H1 (cell line): ENCODE data around the gene BCAS3. TPM values are rescaled to one million over a fixed set of nuclear protein-coding genes. Genes with fewer than 3 reads are reported as not detected.

ENCODE experiments used
- CTCF ChIA-PET: fragments of 300-600 bp; sonication (Branson Sonifier 250); formaldehyde crosslinking; loops from one replicate; lab custom pipeline; 2021; ENCODE audit not compliant: partially characterized antibody; lab: Charles Lee
- POLR2A ChIA-PET: fragments of 300-600 bp; sonication (Branson Sonifier 250); formaldehyde crosslinking; loops from one replicate; lab custom pipeline; 2021; ENCODE audit warnings: inconsistent platforms; ENCODE audit not compliant: partially characterized antibody; lab: Charles Lee
- DNase-seq, 2 experiments: peaks; one replicate each; pipeline versions ENCODE4 v3.0.0 to v3.0.0-alpha.2; 2010 to 2022; ENCODE audit warnings: low spot score in 2 of 2, low read depth in 1 of 2, mixed read lengths in 1 of 2
- FAIRE-seq: peaks from 2 replicates; lab custom pipeline; 2011; peaks lifted over from hg19 to GRCh38; lab: Jason Lieb, UNC
- H2AFZ ChIP-seq: 2 replicates; pipeline ENCODE4 v1.8.1; 2012; ENCODE audit warnings: low read length, inconsistent platforms
- H2AK5ac ChIP-seq: 2 replicates; pipeline ENCODE4 v1.6.1; 2013; ENCODE audit warnings: low read depth, low read length
- H2BK120ac ChIP-seq: replicated peaks from 2 replicates; pipeline ENCODE3; 2013; ENCODE audit warnings: low read depth, low read length, inconsistent platforms
- H2BK12ac ChIP-seq: 2 replicates; pipeline ENCODE4 v1.6.1; 2013; ENCODE audit warnings: low read depth, low read length
- H2BK15ac ChIP-seq: 2 replicates; pipeline ENCODE4 v1.6.1; 2013; ENCODE audit warnings: low read length
- H2BK20ac ChIP-seq: 2 replicates; pipeline ENCODE4 v1.6.1; 2013; ENCODE audit warnings: low read length
- H2BK5ac ChIP-seq: 2 replicates; pipeline ENCODE4 v1.6.1; 2013; ENCODE audit warnings: low read depth, low read length
- H3K14ac ChIP-seq: 2 replicates; pipeline ENCODE4 v1.6.1; 2013; ENCODE audit warnings: inconsistent platforms; ENCODE audit not compliant: insufficient read length
- H3K18ac ChIP-seq: 2 replicates; pipeline ENCODE4 v1.6.1; 2013; ENCODE audit warnings: low read length; ENCODE audit errors: extremely low read depth
- H3K23ac ChIP-seq: 2 replicates; pipeline ENCODE4 v1.6.1; 2013; ENCODE audit warnings: inconsistent platforms; ENCODE audit not compliant: insufficient read length
- H3K23me2 ChIP-seq: 2 replicates; pipeline ENCODE4 v1.6.1; 2013; ENCODE audit warnings: low read depth, low read length
- H3K27ac ChIP-seq: 2 replicates; pipeline ENCODE4 v1.6.1; 2011; ENCODE audit warnings: low read depth, low read length, inconsistent platforms
- H3K27me3 ChIP-seq, 4 experiments: replicated peaks in 1 of 4; 1 replicate in 1 of 4; 2 replicates in 3 of 4; pipeline versions ENCODE4 v1.6.1 to v1.8.1; 2011 to 2013; ENCODE audit warnings: low read length in 3 of 4, mild to moderate bottlenecking in 3 of 4, inconsistent platforms in 2 of 4, mixed read lengths in 2 of 4, moderate library complexity in 1 of 4; ENCODE audit not compliant: control insufficient read depth in 3 of 4, insufficient read depth in 3 of 4; ENCODE audit errors: extremely low read depth in 1 of 4
- H3K36me3 ChIP-seq, 4 experiments: 2 replicates each; pipeline versions ENCODE4 v1.6.1 to v1.8.1; 2011 to 2013; ENCODE audit warnings: mild to moderate bottlenecking in 4 of 4, low read length in 3 of 4, moderate library complexity in 2 of 4, control low read depth in 1 of 4, inconsistent platforms in 1 of 4; ENCODE audit not compliant: insufficient read depth in 4 of 4, control insufficient read depth in 2 of 4
- H3K4ac ChIP-seq: replicated peaks from 2 replicates; pipeline ENCODE3; 2013; ENCODE audit warnings: low read length, low read depth, mixed read lengths, inconsistent platforms; ENCODE audit not compliant: insufficient read length
- H3K4me1 ChIP-seq, 4 experiments: replicated peaks in 1 of 4; 1 replicate in 1 of 4; 2 replicates in 3 of 4; pipeline versions ENCODE4 v1.6.1 to v1.8.1; 2011 to 2013; ENCODE audit warnings: low read length in 3 of 4, inconsistent platforms in 2 of 4, mixed read lengths in 1 of 4; ENCODE audit not compliant: insufficient read depth in 4 of 4, control insufficient read depth in 3 of 4
- H3K4me2 ChIP-seq, 2 experiments: 2 replicates each; pipeline versions ENCODE4 v1.6.1 to v1.8.1; 2011 to 2013; ENCODE audit warnings: low read depth in 2 of 2, low read length in 2 of 2, control low read depth in 1 of 2, inconsistent platforms in 1 of 2, mild to moderate bottlenecking in 1 of 2; ENCODE audit not compliant: insufficient read depth in 1 of 2
- H3K4me3 ChIP-seq, 4 experiments: fragments of 200-600, 300-600 bp in 1 of 4; sonication (generic), shearing (Covaris generic), sonication (Bioruptor Twin) in 1 of 4; 2 replicates each; pipeline versions ENCODE4 v1.5.1 to v1.8.1; 2011 to 2016; ENCODE audit warnings: low read length in 4 of 4, low read depth in 3 of 4, control low read depth in 2 of 4, inconsistent platforms in 2 of 4, mild to moderate bottlenecking in 2 of 4, mixed read lengths in 1 of 4, moderate library complexity in 1 of 4; ENCODE audit not compliant: insufficient read depth in 2 of 4; ENCODE audit errors: extremely low read depth in 1 of 4
- H3K56ac ChIP-seq: replicated peaks from 2 replicates; pipeline ENCODE3; 2013; ENCODE audit warnings: low read depth, mild to moderate bottlenecking, mixed read lengths, low read length, inconsistent platforms; ENCODE audit not compliant: insufficient read length
- H3K79me1 ChIP-seq: 2 replicates; pipeline ENCODE4 v1.6.1; 2013; ENCODE audit warnings: low read depth, low read length, control low read depth
- H3K79me2 ChIP-seq, 2 experiments: 2 replicates each; pipeline versions ENCODE4 v1.6.1 to v1.8.1; 2012 to 2013; ENCODE audit warnings: low read length in 2 of 2, mild to moderate bottlenecking in 2 of 2, inconsistent platforms in 1 of 2; ENCODE audit not compliant: insufficient read depth in 2 of 2, control insufficient read depth in 1 of 2
- H3K9ac ChIP-seq, 4 experiments: replicated peaks in 1 of 4; 1 replicate in 1 of 4; 2 replicates in 3 of 4; pipeline versions ENCODE4 v1.6.1 to v1.8.1; 2011 to 2013; ENCODE audit warnings: low read depth in 3 of 4, low read length in 3 of 4, control low read depth in 2 of 4, mild to moderate bottlenecking in 2 of 4, moderate library complexity in 2 of 4, inconsistent platforms in 1 of 4; ENCODE audit errors: extremely low read depth in 1 of 4
- H3K9me3 ChIP-seq, 2 experiments: 2 replicates each; pipeline versions ENCODE4 v1.6.1 to v1.8.1; 2012 to 2013; ENCODE audit warnings: mild to moderate bottlenecking in 2 of 2, moderate library complexity in 2 of 2, control low read depth in 1 of 2, inconsistent platforms in 1 of 2, low read depth in 1 of 2, low read length in 1 of 2, mixed read lengths in 1 of 2; ENCODE audit not compliant: insufficient read depth in 2 of 2
- H4K20me1 ChIP-seq, 2 experiments: replicated peaks in 1 of 2; 2 replicates each; pipeline versions ENCODE3 to v1.8.1; 2011 to 2013; ENCODE audit warnings: inconsistent platforms in 2 of 2, low read length in 2 of 2, mild to moderate bottlenecking in 1 of 2; ENCODE audit not compliant: insufficient read depth in 2 of 2, control insufficient read depth in 1 of 2
- H4K5ac ChIP-seq: 2 replicates; pipeline ENCODE4 v1.6.1; 2013; ENCODE audit warnings: low read length, low read depth, mixed read lengths, inconsistent platforms; ENCODE audit not compliant: insufficient read length
- H4K8ac ChIP-seq: 2 replicates; pipeline ENCODE4 v1.8.0; 2013; ENCODE audit warnings: mild to moderate bottlenecking, moderate library complexity, low read length, inconsistent platforms; ENCODE audit not compliant: insufficient read depth; ENCODE audit errors: extremely low read depth
- H4K91ac ChIP-seq: replicated peaks from 2 replicates; pipeline ENCODE3; 2013; ENCODE audit warnings: low read length, mixed read lengths, inconsistent platforms; ENCODE audit not compliant: insufficient read length
- ATF2 ChIP-seq: IDR thresholded peaks from 2 replicates; pipeline ENCODE4 v1.6.1; 2012; ENCODE audit warnings: low read length, inconsistent platforms
- BRCA1 ChIP-seq: IDR thresholded peaks from 2 replicates; pipeline ENCODE4 v1.6.1; 2012; ENCODE audit warnings: low read depth, low read length, improper control_type of control experiment
- CEBPB ChIP-seq: IDR thresholded peaks from 2 replicates; pipeline ENCODE4 v1.6.1; 2012; ENCODE audit warnings: low read depth, low read length
- CHD1 ChIP-seq: IDR thresholded peaks from 2 replicates; pipeline ENCODE4 v1.6.1; 2012; ENCODE audit warnings: low read depth, low read length, improper control_type of control experiment
- CREB1 ChIP-seq: IDR thresholded peaks from 2 replicates; pipeline ENCODE4 v1.6.1; 2012; ENCODE audit warnings: inconsistent platforms
- EGR1 ChIP-seq: IDR thresholded peaks from 2 replicates; pipeline ENCODE4 v1.6.1; 2011; ENCODE audit warnings: low read depth, low read length, borderline replicate concordance
- EZH2 ChIP-seq: fragments of 200-600 bp; sonication (generic); IDR thresholded peaks from 2 replicates; pipeline ENCODE4 v1.7.1; 2012; ENCODE audit warnings: low read depth, mild to moderate bottlenecking, moderate library complexity, low read length, inconsistent platforms; ENCODE audit not compliant: severe bottlenecking
- GTF2F1 ChIP-seq: IDR thresholded peaks from 2 replicates; pipeline ENCODE4 v1.6.1; 2012; ENCODE audit warnings: low read depth, low read length, improper control_type of control experiment, borderline replicate concordance
- MAX ChIP-seq: IDR thresholded peaks from 2 replicates; pipeline ENCODE4 v1.6.1; 2012; ENCODE audit warnings: inconsistent platforms
- POU5F1 ChIP-seq: IDR thresholded peaks from 2 replicates; pipeline ENCODE4 v1.6.1; 2011; ENCODE audit warnings: low read depth, mild to moderate bottlenecking, low read length, moderate library complexity
- SP2 ChIP-seq: IDR thresholded peaks from 2 replicates; pipeline ENCODE4 v1.6.1; 2012; ENCODE audit warnings: mild to moderate bottlenecking, low read length, inconsistent platforms
- SRF ChIP-seq: IDR thresholded peaks from 2 replicates; pipeline ENCODE4 v1.6.1; 2011; ENCODE audit warnings: mild to moderate bottlenecking, low read depth, low read length, moderate library complexity
- WGBS, 2 experiments: shearing (Covaris generic) in 1 of 2; methylation state at CpG; one replicate each; pipeline versions ENCODE4 v1.1.6 to v1.1.7; 2013 to 2015; ENCODE audit warnings: low lambda C conversion rate in 2 of 2, mixed read lengths in 2 of 2, inconsistent platforms in 1 of 2, low coverage in 1 of 2, missing lambda C conversion rate in 1 of 2; ENCODE audit not compliant: insufficient replicate concordance in 2 of 2, insufficient coverage in 1 of 2, insufficient read length in 1 of 2; ENCODE audit errors: extremely low coverage in 1 of 2, missing lambda C conversion rate in 1 of 2; 5-methylcytosine and 5-hydroxymethylcytosine counted together
- polyA plus RNA-seq, 7 experiments: library from polyadenylated mRNA; depleted of rRNA in 3 of 7; stranded (reverse) in 5 of 7; unstranded in 2 of 7; fragments of >200 nt in 5 of 7; fragments of 200-250 nt in 2 of 7; gene quantifications; 1 replicate in 5 of 7; 2 replicates in 1 of 7; 4 replicates in 1 of 7; pipeline versions ENCODE4 v1.2.1 to v1.2.3, GENCODE V29; 2011 to 2013; ENCODE audit warnings: missing spikeins in 2 of 7, mixed read lengths in 2 of 7
- total RNA-seq: library from RNA; stranded (reverse); fragmentation: NEBNext Ultra II Directional; extraction: Animal tissue kit (Norgen Biotek cat#: 25700); gene quantifications from 2 replicates; pipeline ENCODE4 v1.2.1, GENCODE V29; 2021

Gene BCAS3
- total and polyA plus RNA-seq, 2 of the 8 experiments (the other 6 are each of a cell fraction or from before 2014, with no cell fraction given), result 9.9 to 13.3 TPM

- WGBS, 2 experiments, result 69% methylated on average over 6 of the region's 6 CpGs; no CpG with 5 or more reads in 1 of the 2 experiments
- Histone ChIP-seq H4K5ac (no peak overlapping the region), H3K56ac (no peak overlapping the region), H3K27ac (no peak overlapping the region), H2AFZ (no peak overlapping the region), H2BK15ac (no peak overlapping the region), H4K20me1 (no peaks in the 10 kb centered on the region), H3K9ac (no peak overlapping the region), H3K79me2 (no peaks in the 10 kb centered on the region), H3K4me2 (no peak overlapping the region; a peak in 1 of 4 replicates), H3K79me1 (no peaks in the 10 kb centered on the region), H3K23ac (no peak overlapping the region), H3K36me3 (no peaks in the 10 kb centered on the region), H3K18ac (no peak overlapping the region), H4K8ac (no peak overlapping the region), H2BK12ac (no peak overlapping the region), H2BK5ac (no peak overlapping the region), H3K4me1 (peaks cover 0 to 3% (median 0%) of the 10 kb centered on the region in 4 experiments; a peak in 1 of 7 replicates), H3K14ac (no peak overlapping the region), H3K4me3 (no peak overlapping the region), H2BK120ac (no peak overlapping the region), H4K91ac (no peak overlapping the region), H3K9me3 (no peaks in the 10 kb centered on the region), H3K4ac (no peak overlapping the region), H3K27me3 (no peaks in the 10 kb centered on the region), H2BK20ac (no peak overlapping the region), H3K23me2 (no peaks in the 10 kb centered on the region), H2AK5ac (no peak overlapping the region)
- CTCF ChIA-PET, result no interaction called here
- no peak for TF ChIP-seq BRCA1
- no peak for TF ChIP-seq SP2
- no peak for TF ChIP-seq CHD1
- TF ChIP-seq GTF2F1, result no peak
- TF ChIP-seq CREB1, result no peak
- TF ChIP-seq ATF2, result no peak
- TF ChIP-seq CEBPB, result no peak
- TF ChIP-seq SRF, result no peak
- no peak for TF ChIP-seq POU5F1
- no peak for TF ChIP-seq EZH2
- TF ChIP-seq EGR1, result no peak
- no peak for TF ChIP-seq MAX
- POLR2A ChIA-PET, result no interaction called here
- FAIRE-seq (no peak), DNase-seq (no peak)
Measured at GRCh38 chr17:60934723-60935122, 257.1 kb downstream of the BCAS3 start.
